ENCODE measurements around the gene SF3A2.
A peak's percentile ranks its signal among the peaks of the same experiment; 100 is the strongest.

DNA sequence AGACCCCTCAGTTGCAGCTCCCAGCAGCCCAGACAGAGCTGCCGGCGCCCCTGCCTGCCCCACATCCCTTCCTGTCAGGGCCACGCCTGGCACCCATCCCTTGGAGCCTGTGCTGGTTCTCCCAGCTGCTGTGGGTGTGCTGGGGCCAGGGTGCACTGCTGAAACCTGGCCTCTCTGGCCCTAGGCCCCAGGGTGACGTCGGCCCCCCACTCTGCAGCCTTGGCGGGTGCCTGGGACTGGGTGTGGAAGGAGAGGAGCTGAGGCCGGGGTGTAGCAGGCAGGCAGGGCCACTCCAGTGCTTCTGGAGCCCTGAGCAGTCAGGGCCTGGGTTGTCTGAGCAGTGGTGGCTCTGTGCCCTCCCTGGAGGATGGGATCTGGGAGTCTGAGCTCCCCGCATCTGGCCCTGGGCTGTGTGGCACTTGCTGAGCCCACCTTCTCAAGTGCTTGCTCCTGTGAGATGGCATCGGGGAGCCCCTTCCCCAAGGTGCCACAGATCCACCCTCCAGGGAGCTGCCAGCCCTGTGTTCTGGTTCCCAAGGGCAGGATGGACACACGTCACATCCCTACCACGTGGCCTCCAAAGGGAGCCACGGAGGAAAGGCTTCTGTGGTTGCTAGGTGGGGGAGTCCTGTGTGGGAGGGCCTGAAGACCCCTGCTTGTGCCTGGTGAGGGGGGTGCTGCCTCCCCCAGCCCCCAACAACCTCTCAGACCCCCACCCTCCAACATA lies 5.7 kb upstream of the SF3A2 start:
- TF ChIP-seq ZNF416 (CRISPR knock-in tag; IDR thresholded peaks at IDR 0.05) (0 out of 2 replicates have a peak, but pooled peaks have one; percentile 47), RELA (CRISPR knock-in tag; IDR thresholded peaks at IDR 0.05; ENCODE audit: borderline replicate concordance) (no peak), KAT7 (CRISPR knock-in tag; IDR thresholded peaks at IDR 0.05; ENCODE audit: borderline replicate concordance) (no peak)
